GM18909 (cell line): ENCODE data around the gene C1orf167.
"Not testable (repeated sequence)": the region's sequence is repeated elsewhere in the genome, so short reads cannot be mapped to it uniquely, and the experiment has no call there.

Experiments used
- ATAC-seq: cut with Tn5 transposase; IDR thresholded peaks from one replicate; pipeline ENCODE4 v1.9.1; 2021; ENCODE audit warnings: mild to moderate bottlenecking; ENCODE audit not compliant: unreplicated experiment, poor library complexity

C1orf167 gene

DNA sequence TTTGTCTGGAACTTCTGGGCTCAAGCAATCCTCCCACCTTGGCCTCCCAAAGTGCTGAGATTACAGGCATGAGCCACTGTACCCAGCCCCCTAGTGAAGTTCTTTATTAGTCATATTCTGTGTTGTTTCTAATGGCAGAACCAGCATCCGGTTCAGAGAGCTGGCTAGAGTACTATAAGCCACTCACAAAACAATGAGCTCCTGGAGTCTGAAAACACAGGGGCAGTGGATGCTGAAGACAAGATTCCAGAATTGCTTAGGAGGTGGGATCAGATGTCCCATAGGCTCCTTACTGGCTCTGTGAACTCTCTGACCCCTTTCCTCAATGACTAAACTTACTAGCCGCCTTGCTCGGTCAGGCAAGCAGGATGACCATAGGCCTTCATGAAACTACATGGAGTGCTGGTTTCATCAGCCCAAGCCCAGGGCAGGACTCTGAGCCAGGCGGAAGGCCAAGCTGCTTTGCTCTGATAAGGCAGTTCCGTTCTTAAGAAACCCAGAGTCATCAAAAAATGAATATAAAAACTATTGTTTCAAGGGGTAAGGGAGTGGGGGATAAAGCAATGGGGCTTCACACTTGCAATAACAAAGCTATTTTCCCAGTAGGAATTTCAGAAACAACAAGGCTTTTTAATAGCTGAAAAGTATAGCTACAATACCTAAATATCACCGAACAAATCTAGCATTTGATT lies 35.7 kb downstream of the C1orf167 start:
- ATAC-seq, result no peak

DNA sequence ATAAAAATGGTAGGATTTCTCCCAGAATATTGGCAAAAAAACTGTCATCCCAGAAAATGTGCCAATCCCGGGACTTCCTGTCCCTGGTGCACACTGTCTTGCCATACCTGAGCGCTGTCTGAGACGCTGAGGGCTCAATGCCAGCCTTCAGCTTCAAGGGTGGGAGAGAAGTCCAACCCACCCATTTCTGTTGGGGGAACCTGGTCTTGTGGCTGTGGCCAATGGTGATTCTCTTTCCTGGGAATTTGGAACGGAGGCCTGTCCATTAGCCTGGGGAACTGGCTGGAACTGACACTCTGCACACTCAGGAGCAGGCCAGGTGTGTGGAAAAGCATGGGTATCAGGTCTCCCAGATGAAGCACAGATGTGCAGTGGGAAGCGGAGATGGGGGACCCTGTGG lies 37.1 kb downstream of the C1orf167 start:
- no peak for ATAC-seq

DNA sequence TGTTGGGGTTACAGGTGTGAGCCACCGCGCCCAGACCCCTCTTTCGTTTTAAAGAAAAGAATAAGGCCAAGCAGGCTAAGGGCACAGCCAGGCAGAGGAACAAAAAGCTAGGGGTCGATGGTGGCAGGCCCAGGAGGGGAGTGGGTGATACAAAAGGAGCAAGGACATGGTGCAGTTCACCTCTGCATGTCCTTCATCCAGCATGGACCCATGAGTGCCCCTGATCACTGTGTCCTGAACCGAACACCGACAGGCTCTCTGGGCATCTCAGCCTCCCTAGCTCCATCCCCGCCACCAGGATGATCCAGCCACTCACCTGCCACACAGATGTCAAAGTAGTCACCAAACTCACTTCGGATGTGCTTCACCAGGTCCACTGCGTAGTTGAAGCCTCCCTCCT lies 37.9 kb downstream of the C1orf167 start:
- ATAC-seq, result no peak

GRCh38 chr1:11800391-11800755 lies 38.4 kb downstream of the C1orf167 start:
- ATAC-seq, result no peak

DNA sequence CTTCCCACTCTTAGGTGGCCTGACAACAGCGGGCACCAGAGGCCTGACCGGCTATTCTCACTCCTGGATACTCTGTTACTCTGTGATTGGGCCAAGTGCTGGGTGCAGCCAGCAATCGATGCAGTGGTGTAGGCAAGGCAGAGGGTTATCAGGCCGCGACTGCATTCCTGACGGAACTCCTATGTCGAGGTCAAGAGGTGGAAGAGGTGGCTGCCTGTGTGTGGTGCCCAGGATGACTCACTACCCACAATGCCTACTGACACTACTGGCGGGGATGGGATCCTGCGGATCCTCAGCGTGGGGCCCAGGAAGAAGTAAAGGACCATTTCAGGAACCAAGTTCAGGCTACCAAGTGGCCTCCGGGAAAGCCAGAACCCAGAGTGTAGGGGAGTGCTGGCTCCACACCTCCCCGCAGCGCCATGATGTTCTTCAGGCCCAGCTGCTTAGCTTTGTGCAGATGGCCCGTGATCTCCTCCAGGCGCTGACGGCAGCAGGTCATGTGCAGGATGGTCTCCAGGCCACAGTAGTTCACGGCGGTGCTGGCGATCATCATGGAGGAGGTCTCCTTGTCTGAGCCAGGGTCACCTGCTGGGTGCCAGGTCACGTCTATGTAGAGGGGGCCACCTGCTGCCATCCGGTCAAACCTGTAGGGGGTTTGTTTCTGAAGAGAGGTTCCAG lies 38.9 kb downstream of the C1orf167 start:
- no peak for ATAC-seq

- no peak for ATAC-seq
These were observed 40.6 kb downstream of the C1orf167 start for GRCh38 chr1:11802616-11802972.

GRCh38 chr1:11802973-11803885 lies 41.2 kb downstream of the C1orf167 start:
- no peak for ATAC-seq

DNA sequence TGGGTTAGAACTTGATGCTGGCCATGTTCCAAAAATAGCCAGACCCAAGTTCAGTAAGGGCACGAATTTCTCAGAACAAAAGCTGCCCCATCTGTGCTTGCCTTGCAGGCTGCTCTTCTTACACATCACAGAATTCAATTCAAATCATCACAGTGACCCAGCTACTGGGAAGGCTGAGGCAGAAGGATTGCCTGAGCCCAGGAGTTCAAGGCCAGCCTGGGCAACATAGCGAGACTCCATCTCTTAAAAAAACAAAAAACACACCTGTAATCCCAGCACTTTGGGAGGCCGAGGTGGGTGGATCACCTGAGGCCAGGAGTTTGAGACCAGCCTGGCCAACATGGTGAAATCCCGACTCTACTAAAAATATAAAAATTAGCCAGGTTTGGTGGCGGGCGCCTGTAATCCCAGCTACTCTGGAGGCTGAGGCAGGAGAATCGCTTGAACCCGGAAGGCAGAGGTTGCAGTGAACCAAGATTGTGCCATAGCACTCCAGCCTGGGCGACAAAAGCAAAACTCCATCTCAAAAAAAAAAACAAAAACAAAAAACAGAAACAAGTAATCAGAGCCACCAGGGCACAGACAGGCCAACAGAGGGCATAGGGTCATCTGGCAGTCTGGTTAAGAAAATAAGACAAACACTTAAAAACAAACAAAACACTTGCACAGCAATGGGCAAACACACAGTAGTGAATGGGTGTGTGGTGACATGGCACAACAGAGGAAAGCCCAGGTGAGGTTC lies 42.1 kb downstream of the C1orf167 start:
- ATAC-seq, result not testable (repeated sequence)

- no peak for ATAC-seq
These were observed 42.9 kb downstream of the C1orf167 start for GRCh38 chr1:11804666-11805421.

- peak; percentile 82 for ATAC-seq
These were observed 43.7 kb downstream of the C1orf167 start, which contains the start of the genes CLCN6 and MTHFR for GRCh38 chr1:11805422-11806306. TSS of gene CLCN6 (plus strand) at chr1:11806191. CDS start at chr1:11806263, 72 bp downstream. TSS of gene MTHFR (minus strand) at chr1:11805964. CDS start at chr1:11803116, 2,848 bp downstream.

DNA sequence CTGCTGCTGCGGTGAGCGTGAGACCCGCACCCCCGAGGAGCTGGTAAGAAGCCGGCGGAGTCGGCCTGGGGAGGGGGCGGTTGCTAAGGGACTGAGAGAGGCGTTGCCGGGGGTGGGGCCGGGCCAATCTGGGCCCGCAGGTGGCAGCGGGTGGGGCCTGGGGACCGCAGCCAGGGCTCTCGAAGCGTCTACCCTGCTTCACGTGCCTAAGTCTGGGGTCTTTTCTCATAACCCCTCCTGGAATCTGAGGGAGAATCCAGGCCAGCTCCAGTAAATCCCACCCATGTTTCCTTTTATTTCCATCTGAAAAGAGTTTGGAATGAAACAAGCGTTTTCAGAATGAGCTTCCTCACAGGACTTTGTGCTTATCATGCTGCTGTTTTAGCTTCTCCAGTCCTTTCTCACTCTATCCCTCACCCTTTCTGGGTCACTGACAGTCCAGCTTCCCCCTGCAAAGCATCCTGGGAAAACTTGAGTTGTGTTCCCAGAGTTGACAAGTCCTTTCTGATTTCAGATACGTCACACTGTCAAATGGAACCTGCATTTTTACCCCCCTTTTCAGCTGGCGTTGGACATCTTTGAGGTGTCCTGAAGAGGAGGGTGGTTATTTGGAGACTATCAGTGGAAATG lies 44.4 kb downstream of the C1orf167 start:
- ATAC-seq, result peak; percentile 40

GRCh38 chr1:11807133-11807532 lies 45.1 kb downstream of the C1orf167 start:
- ATAC-seq, result no peak

- ATAC-seq, result no peak
These were observed 51.0 kb downstream of the C1orf167 start for GRCh38 chr1:11813021-11813420.

GRCh38 chr1:11817192-11817591 lies 55.2 kb downstream of the C1orf167 start:
- ATAC-seq, result no peak

GRCh38 chr1:11822091-11822490 lies 60.1 kb downstream of the C1orf167 start:
- no peak for ATAC-seq

DNA sequence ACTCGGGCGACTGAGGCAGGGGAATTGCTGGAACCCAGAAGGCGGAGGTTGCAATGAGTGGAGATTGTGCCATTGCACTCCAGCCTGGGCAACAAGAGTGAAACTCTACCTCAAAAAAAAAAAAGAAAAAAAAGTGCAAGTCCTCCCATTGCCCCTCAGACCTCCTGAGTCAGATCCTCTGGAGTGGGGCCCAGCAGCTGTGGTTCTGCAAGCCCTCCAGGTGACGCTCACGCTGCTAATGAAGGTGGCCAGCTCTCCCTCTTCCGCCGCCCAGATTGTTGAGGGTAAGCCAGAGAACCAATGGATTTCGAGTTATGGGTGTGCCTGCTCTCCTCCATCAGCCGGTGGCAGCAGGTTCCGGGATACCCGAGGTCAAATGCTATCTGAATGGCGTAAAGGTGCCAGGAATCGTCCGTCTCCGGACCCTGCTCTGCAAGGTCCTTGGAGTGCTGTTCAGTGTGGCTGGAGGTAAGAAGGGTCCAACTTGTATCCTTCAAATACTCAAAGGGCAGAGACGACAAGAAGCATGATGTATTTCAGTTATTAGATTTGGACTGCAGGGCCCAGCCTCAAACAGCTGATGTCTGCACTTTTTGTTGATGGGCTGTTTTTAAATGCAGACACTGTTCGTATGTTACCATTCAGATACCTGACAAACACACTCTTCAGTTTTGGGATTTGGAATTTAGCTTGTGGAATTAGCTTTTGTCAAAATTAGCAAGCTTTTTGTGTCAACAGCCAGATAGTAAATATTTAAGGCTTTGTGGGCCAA lies 61.6 kb downstream of the C1orf167 start:
- ATAC-seq, result no peak

DNA sequence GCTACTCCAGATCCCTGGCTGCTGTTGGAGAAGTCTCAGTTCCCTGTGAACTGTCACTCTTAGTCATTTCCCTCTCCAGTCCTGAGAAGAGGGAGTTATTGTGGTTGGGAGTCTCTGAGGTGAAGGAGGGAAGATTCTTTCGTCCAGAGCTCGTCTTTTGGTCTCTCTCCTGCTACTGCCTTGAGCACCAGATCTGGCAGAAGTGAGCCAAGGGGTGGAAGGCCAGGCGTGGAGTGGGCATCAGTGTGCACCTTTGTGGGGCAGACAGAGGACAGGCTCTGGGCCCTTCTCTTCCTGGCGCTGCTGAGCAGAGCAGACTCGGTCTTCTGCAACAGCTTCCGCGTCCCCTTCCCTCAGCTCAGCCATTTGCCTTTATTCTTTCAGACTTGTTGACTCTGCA lies 63.1 kb downstream of the C1orf167 start:
- no peak for ATAC-seq
